ENCODE data around the gene ANKHD1.

DNA sequence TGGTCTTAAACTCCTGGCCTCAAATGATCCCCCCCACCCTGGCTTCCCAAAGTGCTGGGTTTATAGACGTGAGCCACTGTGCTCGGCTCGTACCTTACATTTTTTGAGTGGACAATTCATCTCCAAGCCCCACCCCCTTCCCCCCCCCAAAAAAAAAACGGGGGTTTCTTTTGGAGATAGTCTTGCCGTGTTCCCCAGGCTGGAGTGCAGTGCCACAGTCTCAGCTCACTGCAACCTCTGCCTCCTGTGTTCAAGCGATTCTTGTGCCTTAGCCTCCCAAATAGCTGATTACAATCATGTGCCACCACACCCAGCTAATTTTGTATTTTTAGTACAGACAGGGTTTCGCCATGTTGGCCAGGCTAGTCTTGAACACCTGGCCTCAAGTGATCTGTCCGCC, 31.3 kb downstream of the ANKHD1 start:
- no peak for TF ChIP-seq SP2 (IDR thresholded peaks at IDR 0.05; ENCODE audit: low read length)
- TF ChIP-seq, protein P1, sequence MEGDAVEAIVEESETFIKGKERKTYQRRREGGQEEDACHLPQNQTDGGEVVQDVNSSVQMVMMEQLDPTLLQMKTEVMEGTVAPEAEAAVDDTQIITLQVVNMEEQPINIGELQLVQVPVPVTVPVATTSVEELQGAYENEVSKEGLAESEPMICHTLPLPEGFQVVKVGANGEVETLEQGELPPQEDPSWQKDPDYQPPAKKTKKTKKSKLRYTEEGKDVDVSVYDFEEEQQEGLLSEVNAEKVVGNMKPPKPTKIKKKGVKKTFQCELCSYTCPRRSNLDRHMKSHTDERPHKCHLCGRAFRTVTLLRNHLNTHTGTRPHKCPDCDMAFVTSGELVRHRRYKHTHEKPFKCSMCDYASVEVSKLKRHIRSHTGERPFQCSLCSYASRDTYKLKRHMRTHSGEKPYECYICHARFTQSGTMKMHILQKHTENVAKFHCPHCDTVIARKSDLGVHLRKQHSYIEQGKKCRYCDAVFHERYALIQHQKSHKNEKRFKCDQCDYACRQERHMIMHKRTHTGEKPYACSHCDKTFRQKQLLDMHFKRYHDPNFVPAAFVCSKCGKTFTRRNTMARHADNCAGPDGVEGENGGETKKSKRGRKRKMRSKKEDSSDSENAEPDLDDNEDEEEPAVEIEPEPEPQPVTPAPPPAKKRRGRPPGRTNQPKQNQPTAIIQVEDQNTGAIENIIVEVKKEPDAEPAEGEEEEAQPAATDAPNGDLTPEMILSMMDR (IDR thresholded peaks at IDR 0.05; ENCODE audit: control extremely low read depth in 1 of 3, insufficient read depth in 1 of 3, low read depth in 1 of 3, low read length in 3 of 3): no peak
- TF ChIP-seq POLR2AphosphoS5 (IDR thresholded peaks at IDR 0.05; ENCODE audit: low read depth, low read length): no peak
- no peak for TF ChIP-seq ZNF274 (IDR thresholded peaks at IDR 0.05; ENCODE audit: borderline replicate concordance, extremely low read depth, low read length)
- no peak for TF ChIP-seq RFX5 (IDR thresholded peaks at IDR 0.05; ENCODE audit: borderline replicate concordance, low read depth, low read length)
- no peak for TF ChIP-seq TAF1 (IDR thresholded peaks at IDR 0.05; ENCODE audit: low read depth, low read length)
- no peak for TF ChIP-seq POLR2A (IDR thresholded peaks at IDR 0.05; ENCODE audit: control extremely low read depth in 1 of 2, low read depth in 2 of 2, low read length in 2 of 2)
- TF ChIP-seq FOSL1 (IDR thresholded peaks at IDR 0.05; ENCODE audit: insufficient read depth, low read depth, low read length): no peak

Data from H1 (cell line).